Esophagus (tissue), 2 donors: ENCODE measurements around the gene PIGM. TPM values are rescaled to one million over a fixed set of nuclear protein-coding genes. Genes with fewer than 3 reads are reported as not detected.

Experiments
- H3K27ac ChIP-seq, 2 donors: one replicate each; pipeline ENCODE4 v1.5.1; 2013; ENCODE audit warnings: low read depth in 2 of 2, mild to moderate bottlenecking in 2 of 2, inconsistent platforms in 1 of 2, low read length in 1 of 2, moderate library complexity in 1 of 2
- H3K27me3 ChIP-seq, 2 donors: one replicate each; pipeline ENCODE4 v1.6.1; 2013; ENCODE audit warnings: low read length in 2 of 2, control low read depth in 1 of 2, mild to moderate bottlenecking in 1 of 2; ENCODE audit not compliant: insufficient read depth in 2 of 2, control insufficient read depth in 1 of 2
- H3K36me3 ChIP-seq, 2 donors: one replicate each; pipeline ENCODE4 v1.6.1; 2013; ENCODE audit warnings: low read length in 1 of 2; ENCODE audit not compliant: control insufficient read depth in 2 of 2, insufficient read depth in 2 of 2
- H3K4me1 ChIP-seq, 2 donors: one replicate each; pipeline ENCODE4 v1.6.1; 2013; ENCODE audit warnings: low read length in 1 of 2; ENCODE audit not compliant: control insufficient read depth in 2 of 2, insufficient read depth in 2 of 2
- H3K4me3 ChIP-seq, 2 donors: one replicate each; pipeline ENCODE4 v1.5.1; 2013; ENCODE audit warnings: low read length in 2 of 2, mild to moderate bottlenecking in 2 of 2, low read depth in 1 of 2, moderate library complexity in 1 of 2
- H3K9me3 ChIP-seq, 2 donors: one replicate each; pipeline ENCODE4 v1.6.1; 2013; ENCODE audit warnings: mild to moderate bottlenecking in 2 of 2, low read depth in 1 of 2, low read length in 1 of 2, moderate library complexity in 1 of 2; ENCODE audit not compliant: control insufficient read depth in 2 of 2, insufficient read depth in 1 of 2
- WGBS, 2 donors: extraction: QIAGEN DNeasy Blood & Tissue Kit; methylation state at CpG; one replicate each; pipeline ENCODE4 v1.1.7; 2013; 5-methylcytosine and 5-hydroxymethylcytosine counted together
- polyA plus RNA-seq, 2 donors: library from polyadenylated mRNA; stranded (reverse); fragments of 200-250 nt; gene quantifications; one replicate each; pipeline ENCODE4 v1.2.3, GENCODE V29; 2013
- donor health status: healthy with polysubstance abuse.
- donor health status: Bipolar disorder and iron deficiency.

The PIGM gene
- polyA plus RNA-seq, 2 donors = 2.1 TPM

- no peak overlapping the region for H3K4me3 ChIP-seq
- no peak overlapping the region for H3K27ac ChIP-seq
- H3K9me3 ChIP-seq = no peaks in the 10 kb centered on the region
- 55 to 72% methylated on average over 2 of the region's 2 CpGs for WGBS, 2 donors
- no peaks in the 10 kb centered on the region for H3K27me3 ChIP-seq
- no peaks in the 10 kb centered on the region for H3K36me3 ChIP-seq
- peaks cover 0 to 2% of the 10 kb centered on the region in 2 donors for H3K4me1 ChIP-seq
Measured at GRCh38 chr1:160024195-160024905, 7.4 kb downstream of the PIGM start.

- Histone ChIP-seq H3K27ac (no peak overlapping the region), H3K36me3 (no peaks in the 10 kb centered on the region)
- 55 to 60% methylated on average over 6 of the region's 6 CpGs for WGBS, 2 donors
Measured at GRCh38 chr1:160022330-160023310, 9.2 kb downstream of the PIGM start.

GRCh38 chr1:160021376-160022074 lies 10.3 kb downstream of the PIGM start:
- 88 to 92% methylated on average over 5 of the region's 5 CpGs for WGBS, 2 donors
- Histone ChIP-seq H3K4me1 (peaks cover 0 to 2% of the 10 kb centered on the region in 2 donors), H3K36me3 (no peaks in the 10 kb centered on the region), H3K4me3 (no peak overlapping the region), H3K27me3 (no peaks in the 10 kb centered on the region), H3K9me3 (no peaks in the 10 kb centered on the region), H3K27ac (no peak overlapping the region)

More at GRCh38 chr1:160022330-160023310, 9.2 kb downstream of the PIGM start:
- no peaks in the 10 kb centered on the region for H3K9me3 ChIP-seq
- no peaks in the 10 kb centered on the region for H3K27me3 ChIP-seq
- no peak overlapping the region for H3K4me3 ChIP-seq
- H3K4me1 ChIP-seq = peaks cover 0 to 2% of the 10 kb centered on the region in 2 donors

- 83 to 88% methylated on average over 5 of the region's 5 CpGs for WGBS, 2 donors
- Histone ChIP-seq H3K9me3 (no peaks in the 10 kb centered on the region), H3K4me3 (no peak overlapping the region), H3K27ac (no peak overlapping the region), H3K36me3 (no peaks in the 10 kb centered on the region), H3K4me1 (peaks cover 0 to 2% of the 10 kb centered on the region in 2 donors), H3K27me3 (no peaks in the 10 kb centered on the region)
Measured at GRCh38 chr1:160020196-160020595, 11.6 kb downstream of the PIGM start.

- Histone ChIP-seq H3K27ac (no peak overlapping the region), H3K4me1 (peaks cover 0 to 2% of the 10 kb centered on the region in 2 donors), H3K27me3 (no peaks in the 10 kb centered on the region), H3K9me3 (no peaks in the 10 kb centered on the region), H3K36me3 (no peaks in the 10 kb centered on the region), H3K4me3 (no peak overlapping the region)
- 55 to 58% methylated on average over 1 of the region's 1 CpG for WGBS, 2 donors
Measured at GRCh38 chr1:160018900-160019299, 12.9 kb downstream of the PIGM start.

GRCh38 chr1:160018347-160018746 lies 13.4 kb downstream of the PIGM start:
- Histone ChIP-seq H3K4me1 (peaks cover 0 to 2% of the 10 kb centered on the region in 2 donors), H3K27ac (no peak overlapping the region), H3K36me3 (no peaks in the 10 kb centered on the region), H3K9me3 (no peaks in the 10 kb centered on the region), H3K27me3 (no peaks in the 10 kb centered on the region), H3K4me3 (no peak overlapping the region)
- 63 to 87% methylated on average over 3 of the region's 3 CpGs for WGBS, 2 donors

GRCh38 chr1:160017592-160017991 lies 14.2 kb downstream of the PIGM start:
- Histone ChIP-seq H3K27me3 (no peaks in the 10 kb centered on the region), H3K4me1 (peaks cover 0 to 2% of the 10 kb centered on the region in 2 donors), H3K4me3 (no peak overlapping the region), H3K36me3 (no peaks in the 10 kb centered on the region), H3K9me3 (no peaks in the 10 kb centered on the region), H3K27ac (no peak overlapping the region)
- 79 to 82% methylated on average over 1 of the region's 1 CpG for WGBS, 2 donors

- no peaks in the 10 kb centered on the region for H3K36me3 ChIP-seq
- H3K4me3 ChIP-seq = no peak overlapping the region
- 65 to 72% methylated on average over 3 of the region's 3 CpGs for WGBS, 2 donors
- no peaks in the 10 kb centered on the region for H3K9me3 ChIP-seq
- no peaks in the 10 kb centered on the region for H3K27me3 ChIP-seq
- no peaks in the 10 kb centered on the region for H3K4me1 ChIP-seq
- no peak overlapping the region for H3K27ac ChIP-seq
Measured at GRCh38 chr1:160011781-160012180, 20.0 kb downstream of the PIGM start.

GRCh38 chr1:160009801-160010200 lies 22.0 kb downstream of the PIGM start:
- 30 to 39% methylated on average over 2 of the region's 2 CpGs for WGBS, 2 donors

More at GRCh38 chr1:160009801-160010200, 22.0 kb downstream of the PIGM start:
- Histone ChIP-seq H3K4me1 (no peaks in the 10 kb centered on the region), H3K27me3 (no peaks in the 10 kb centered on the region), H3K27ac (no peak overlapping the region), H3K9me3 (no peaks in the 10 kb centered on the region), H3K4me3 (no peak overlapping the region), H3K36me3 (no peaks in the 10 kb centered on the region)
